ENCODE data around the gene TSHZ2. TPM values are rescaled to one million over a fixed set of nuclear protein-coding genes. Genes with fewer than 3 reads are reported as not detected.
"Not testable (repeated sequence)": the region's sequence is repeated elsewhere in the genome, so short reads cannot be mapped to it uniquely, and the experiment has no call there.

TSHZ2 gene
- total and polyA plus RNA-seq, 3 donors from 2014 or later, result 13.0 to 41.9 (median 40.4) TPM

DNA sequence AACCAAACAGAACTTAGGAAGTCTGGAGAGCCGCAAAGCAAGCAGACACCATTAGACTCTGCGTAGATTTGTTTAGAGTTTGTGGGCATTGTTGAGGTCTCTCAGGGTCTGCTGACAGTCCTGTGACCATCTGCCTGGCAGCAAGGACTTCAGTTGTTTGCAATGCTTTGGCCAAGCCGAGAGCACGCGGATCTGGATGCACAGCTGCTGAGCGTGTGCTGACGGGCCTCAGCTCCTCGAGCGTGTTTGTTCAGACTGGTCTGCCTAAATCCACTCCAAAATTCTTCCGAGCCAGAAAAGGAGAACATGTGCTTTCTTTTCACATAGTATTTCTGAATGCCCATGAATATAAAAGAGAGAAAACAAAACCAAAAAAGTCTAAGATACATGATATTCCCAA, 462.5 kb downstream of the TSHZ2 start:
- peak; percentile 63 for DNase-seq
- no peak for TF ChIP-seq POLR2A (IDR thresholded peaks at IDR 0.05)
- TF ChIP-seq, protein P1, sequence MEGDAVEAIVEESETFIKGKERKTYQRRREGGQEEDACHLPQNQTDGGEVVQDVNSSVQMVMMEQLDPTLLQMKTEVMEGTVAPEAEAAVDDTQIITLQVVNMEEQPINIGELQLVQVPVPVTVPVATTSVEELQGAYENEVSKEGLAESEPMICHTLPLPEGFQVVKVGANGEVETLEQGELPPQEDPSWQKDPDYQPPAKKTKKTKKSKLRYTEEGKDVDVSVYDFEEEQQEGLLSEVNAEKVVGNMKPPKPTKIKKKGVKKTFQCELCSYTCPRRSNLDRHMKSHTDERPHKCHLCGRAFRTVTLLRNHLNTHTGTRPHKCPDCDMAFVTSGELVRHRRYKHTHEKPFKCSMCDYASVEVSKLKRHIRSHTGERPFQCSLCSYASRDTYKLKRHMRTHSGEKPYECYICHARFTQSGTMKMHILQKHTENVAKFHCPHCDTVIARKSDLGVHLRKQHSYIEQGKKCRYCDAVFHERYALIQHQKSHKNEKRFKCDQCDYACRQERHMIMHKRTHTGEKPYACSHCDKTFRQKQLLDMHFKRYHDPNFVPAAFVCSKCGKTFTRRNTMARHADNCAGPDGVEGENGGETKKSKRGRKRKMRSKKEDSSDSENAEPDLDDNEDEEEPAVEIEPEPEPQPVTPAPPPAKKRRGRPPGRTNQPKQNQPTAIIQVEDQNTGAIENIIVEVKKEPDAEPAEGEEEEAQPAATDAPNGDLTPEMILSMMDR (IDR thresholded peaks at IDR 0.05), result no peak
- Histone ChIP-seq H3K4me1 (peaks cover 8% of the 10 kb centered on the region), H3K4me3 (no peak overlapping the region), H3K27ac (peak overlapping the region; percentile 52 to 68), H3K27me3 (no peaks in the 10 kb centered on the region), H3K36me3 (ENCODE audit: low read depth, missing control alignments) (no peaks in the 10 kb centered on the region), H3K9me3 (no peaks in the 10 kb centered on the region)
- intact Hi-C loops (cut with DNase I; ENCODE audit: low total_unique reads), result no loop called here
- 42 to 72% methylated on average over 10 of the region's 10 CpGs for WGBS, 2 donors

DNA sequence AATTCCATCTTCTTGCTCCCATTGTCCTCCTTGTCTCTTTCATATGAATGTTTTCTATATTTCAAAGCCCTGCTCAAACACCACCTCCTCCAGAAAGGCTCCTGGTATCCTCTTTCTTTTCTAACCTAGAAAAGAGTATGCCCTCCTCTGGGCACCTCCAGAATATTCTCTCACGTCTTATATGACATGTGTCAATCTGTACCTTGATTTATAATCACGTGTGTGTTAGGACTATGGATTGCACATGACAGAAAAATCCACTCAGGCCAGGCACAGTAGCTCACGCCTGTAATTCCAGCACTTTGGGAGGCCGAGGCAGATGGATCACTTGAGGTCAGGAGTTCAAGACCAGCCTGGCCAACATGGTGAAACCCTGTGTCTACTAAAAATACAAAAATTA, 464.8 kb downstream of the TSHZ2 start:
- H3K9me3 ChIP-seq; intact Hi-C loops (cut with DNase I; ENCODE audit: low total_unique reads); DNase-seq; H3K36me3 ChIP-seq (ENCODE audit: low read depth, missing control alignments); H3K27ac ChIP-seq; H3K27me3 ChIP-seq; H3K4me3 ChIP-seq: not testable (repeated sequence)
- H3K4me1 ChIP-seq, result peaks cover 14% of the 10 kb centered on the region
- WGBS, 2 donors, result 85% methylated on average over 4 of the region's 4 CpGs

DNA sequence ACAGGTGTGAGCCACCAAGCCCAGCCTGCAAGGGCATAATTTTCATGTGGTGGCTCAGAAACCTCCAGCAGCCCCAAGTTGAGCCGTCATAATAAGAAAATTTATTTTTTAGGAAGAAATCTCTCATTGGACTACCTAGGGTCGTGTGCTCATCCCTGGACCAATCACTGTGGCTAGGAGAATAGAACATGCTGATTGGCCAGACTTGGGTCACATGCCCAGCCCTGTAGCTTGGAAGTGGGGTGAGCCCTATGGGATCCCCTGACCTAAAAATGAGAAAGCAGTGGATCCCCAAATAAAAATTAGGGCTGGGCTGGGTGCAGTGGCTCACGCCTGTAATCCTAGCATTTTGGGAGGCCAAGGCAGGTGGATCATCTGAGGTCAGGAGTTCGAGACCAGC, 466.2 kb downstream of the TSHZ2 start:
- H3K4me1 ChIP-seq, result peaks cover 14% of the 10 kb centered on the region
- TF ChIP-seq, protein P1 (IDR thresholded peaks at IDR 0.05), result no peak
- TF ChIP-seq POLR2A (IDR thresholded peaks at IDR 0.05), result no peak
- no peak overlapping the region for H3K4me3 ChIP-seq
- no peaks in the 10 kb centered on the region for H3K9me3 ChIP-seq
- intact Hi-C loops (cut with DNase I; ENCODE audit: low total_unique reads), result no loop called here
- H3K27me3 ChIP-seq, result no peaks in the 10 kb centered on the region
- no peak overlapping the region for H3K27ac ChIP-seq
- DNase-seq, result no peak
- WGBS, 2 donors, result 75 to 88% methylated on average over 4 of the region's 4 CpGs
- no peaks in the 10 kb centered on the region for H3K36me3 ChIP-seq (ENCODE audit: low read depth, missing control alignments)

DNA sequence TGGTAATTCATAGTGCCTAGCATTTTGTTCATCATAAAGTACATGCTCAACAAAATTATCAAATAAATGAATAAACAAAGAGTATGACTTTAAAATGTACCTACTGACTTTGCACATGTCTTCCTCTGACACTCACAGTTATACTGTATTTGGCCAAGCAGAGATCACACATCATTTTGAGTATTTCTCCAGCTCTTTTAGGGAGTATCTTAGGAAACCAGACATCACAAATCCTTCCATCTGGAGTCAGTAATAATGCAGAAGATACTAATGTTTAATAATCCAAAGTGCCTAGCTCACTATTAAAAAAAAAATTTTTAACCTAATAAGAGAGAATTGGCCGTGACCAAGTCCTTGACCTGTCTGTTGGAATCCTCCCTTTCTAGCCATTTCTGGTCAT, 466.9 kb downstream of the TSHZ2 start:
- intact Hi-C loops (cut with DNase I; ENCODE audit: low total_unique reads), result no loop called here
- Histone ChIP-seq H3K4me1 (peaks cover 20% of the 10 kb centered on the region), H3K9me3 (no peaks in the 10 kb centered on the region), H3K36me3 (ENCODE audit: low read depth, missing control alignments) (no peaks in the 10 kb centered on the region), H3K27ac (peak overlapping the region; percentile 7 to 38), H3K4me3 (no peak overlapping the region), H3K27me3 (no peaks in the 10 kb centered on the region)
- TF ChIP-seq POLR2A (IDR thresholded peaks at IDR 0.05), result no peak
- TF ChIP-seq, protein P1 (IDR thresholded peaks at IDR 0.05), result no peak
- 38 to 53% methylated on average over 1 of the region's 1 CpG for WGBS, 2 donors
- peak; percentile 31 for DNase-seq

DNA sequence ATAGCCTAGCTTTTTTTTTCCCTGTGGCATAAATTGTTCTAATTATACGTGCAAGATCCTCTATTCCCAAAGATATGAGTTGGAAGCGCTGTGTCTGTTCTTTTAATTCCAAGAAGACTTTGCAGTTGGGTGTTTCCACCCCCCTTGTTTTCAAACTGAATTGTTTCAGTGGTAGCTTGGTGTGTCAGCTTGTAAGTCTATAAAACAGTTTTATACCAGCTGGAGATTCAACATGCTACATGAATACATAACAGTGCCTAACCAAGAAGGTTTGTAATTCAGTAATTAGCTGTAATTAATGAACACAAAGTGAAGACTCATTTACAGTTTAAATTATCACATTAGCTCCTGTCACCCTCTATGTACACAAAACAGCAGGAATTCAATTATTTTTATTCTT, 467.5 kb downstream of the TSHZ2 start:
- Histone ChIP-seq H3K27me3 (no peaks in the 10 kb centered on the region), H3K4me3 (no peak overlapping the region), H3K4me1 (peaks cover 20% of the 10 kb centered on the region), H3K27ac (peak overlapping the region in 1 of 2 donors; percentile 38), H3K9me3 (no peaks in the 10 kb centered on the region), H3K36me3 (ENCODE audit: low read depth, missing control alignments) (no peaks in the 10 kb centered on the region)
- no peak for DNase-seq
- TF ChIP-seq, protein P1 (IDR thresholded peaks at IDR 0.05), result no peak
- TF ChIP-seq POLR2A (IDR thresholded peaks at IDR 0.05), result no peak
- WGBS, 2 donors, result 26 to 48% methylated on average over 2 of the region's 2 CpGs
- intact Hi-C loops (cut with DNase I; ENCODE audit: low total_unique reads), result no loop called here

All from testis (tissue), 3 donors.